Hematopoietic multipotent progenitor cell treated with erythropoietin and hydrocortisone succinate and interleukin-3 and kit ligand, for 15 days (in vitro differentiated cells): ENCODE data around the gene CIC.

Source experiments
- DNase-seq: peaks from one replicate; pipeline ENCODE4 v3.0.0-alpha.2; 2015; ENCODE audit warnings: low spot score

Gene CIC

DNA sequence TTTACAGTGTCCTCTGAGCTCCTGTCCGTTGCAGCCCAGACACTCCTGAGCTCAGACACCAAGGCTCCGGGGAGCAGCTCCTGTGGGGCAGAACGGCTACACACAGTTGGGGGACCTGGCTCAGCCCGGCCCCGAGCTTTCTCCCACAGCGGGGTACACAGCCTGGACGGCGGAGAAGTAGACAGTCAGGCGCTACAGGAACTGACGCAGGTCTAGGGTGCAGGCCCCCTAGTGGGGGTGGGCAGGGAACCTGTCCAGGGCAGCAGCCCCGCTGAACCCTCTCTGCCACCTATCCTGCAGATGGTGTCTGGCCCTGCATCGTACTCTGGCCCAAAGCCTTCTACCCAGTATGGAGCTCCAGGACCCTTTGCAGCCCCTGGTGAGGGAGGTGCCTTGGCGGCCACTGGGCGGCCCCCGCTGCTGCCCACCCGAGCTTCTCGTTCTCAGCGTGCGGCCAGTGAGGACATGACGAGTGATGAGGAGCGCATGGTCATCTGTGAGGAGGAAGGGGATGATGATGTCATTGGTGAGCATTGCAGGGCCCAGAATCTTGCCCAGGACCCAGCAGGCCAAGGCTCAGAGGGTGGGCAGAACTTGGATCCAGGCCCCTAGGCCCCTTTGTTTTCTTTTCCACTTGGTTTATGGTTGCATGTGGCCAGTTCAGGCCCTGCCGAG, 20.0 kb downstream of the CIC start:
- DNase-seq = no peak

DNA sequence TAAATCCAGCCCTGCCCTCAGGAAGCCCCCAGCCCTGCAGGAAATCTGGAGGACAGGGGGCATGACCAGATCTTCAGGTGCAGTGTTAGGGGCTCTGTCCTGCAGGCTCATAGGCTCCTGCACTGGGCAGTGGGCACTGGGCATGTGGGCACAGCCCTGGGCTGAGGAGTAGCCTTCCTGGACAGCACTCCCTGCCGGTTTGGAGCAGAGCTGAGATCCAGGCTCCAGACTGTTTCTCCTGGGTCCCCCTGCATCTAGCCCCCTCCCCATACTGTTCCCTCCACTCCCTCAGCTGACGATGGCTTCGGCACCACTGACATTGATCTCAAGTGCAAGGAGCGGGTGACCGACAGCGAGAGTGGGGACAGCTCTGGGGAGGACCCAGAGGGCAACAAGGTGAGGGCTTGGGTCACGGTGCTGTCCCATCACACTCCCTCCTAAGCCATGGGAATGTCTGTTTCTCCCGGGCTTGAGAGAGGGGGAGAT, 20.5 kb downstream of the CIC start:
- DNase-seq = no peak

DNA sequence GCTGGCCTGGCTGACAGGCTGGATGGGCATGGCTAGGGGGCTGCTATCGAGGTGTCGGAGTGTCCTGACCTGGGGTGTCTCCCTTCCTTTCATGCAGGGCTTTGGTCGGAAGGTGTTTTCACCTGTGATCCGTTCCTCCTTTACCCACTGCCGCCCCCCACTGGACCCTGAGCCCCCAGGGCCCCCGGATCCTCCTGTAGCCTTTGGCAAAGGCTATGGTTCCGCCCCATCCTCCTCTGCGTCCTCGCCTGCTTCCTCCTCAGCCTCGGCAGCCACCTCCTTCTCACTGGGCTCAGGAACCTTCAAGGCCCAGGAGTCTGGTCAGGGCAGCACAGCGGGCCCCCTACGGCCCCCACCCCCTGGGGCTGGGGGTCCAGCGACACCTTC, 21.1 kb downstream of the CIC start:
- no peak for DNase-seq

DNA sequence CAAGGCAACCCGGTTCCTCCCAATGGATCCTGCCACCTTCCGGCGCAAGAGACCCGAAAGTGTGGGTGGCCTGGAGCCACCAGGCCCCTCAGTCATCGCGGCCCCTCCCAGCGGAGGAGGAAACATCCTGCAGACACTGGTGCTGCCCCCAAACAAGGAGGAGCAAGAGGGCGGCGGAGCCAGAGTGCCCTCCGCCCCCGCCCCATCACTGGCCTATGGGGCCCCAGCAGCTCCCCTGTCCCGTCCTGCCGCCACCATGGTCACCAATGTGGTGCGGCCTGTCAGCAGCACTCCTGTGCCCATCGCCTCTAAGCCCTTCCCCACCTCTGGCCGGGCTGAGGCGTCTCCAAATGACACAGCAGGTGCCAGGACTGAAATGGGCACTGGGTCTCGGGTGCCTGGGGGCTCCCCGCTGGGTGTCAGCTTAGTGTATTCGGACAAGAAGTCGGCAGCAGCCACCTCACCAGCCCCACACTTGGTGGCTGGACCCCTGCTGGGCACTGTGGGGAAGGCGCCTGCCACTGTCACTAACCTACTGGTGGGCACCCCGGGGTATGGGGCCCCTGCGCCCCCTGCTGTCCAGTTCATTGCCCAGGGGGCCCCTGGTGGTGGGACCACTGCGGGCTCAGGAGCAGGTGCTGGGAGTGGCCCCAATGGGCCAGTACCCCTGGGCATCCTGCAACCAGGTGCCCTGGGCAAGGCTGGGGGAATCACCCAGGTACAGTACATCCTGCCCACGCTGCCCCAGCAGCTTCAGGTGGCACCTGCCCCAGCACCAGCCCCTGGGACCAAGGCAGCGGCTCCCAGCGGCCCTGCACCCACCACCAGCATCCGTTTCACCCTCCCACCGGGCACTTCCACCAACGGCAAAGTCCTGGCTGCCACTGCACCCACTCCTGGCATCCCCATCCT, 21.7 kb downstream of the CIC start:
- peak; percentile 58 for DNase-seq

DNA sequence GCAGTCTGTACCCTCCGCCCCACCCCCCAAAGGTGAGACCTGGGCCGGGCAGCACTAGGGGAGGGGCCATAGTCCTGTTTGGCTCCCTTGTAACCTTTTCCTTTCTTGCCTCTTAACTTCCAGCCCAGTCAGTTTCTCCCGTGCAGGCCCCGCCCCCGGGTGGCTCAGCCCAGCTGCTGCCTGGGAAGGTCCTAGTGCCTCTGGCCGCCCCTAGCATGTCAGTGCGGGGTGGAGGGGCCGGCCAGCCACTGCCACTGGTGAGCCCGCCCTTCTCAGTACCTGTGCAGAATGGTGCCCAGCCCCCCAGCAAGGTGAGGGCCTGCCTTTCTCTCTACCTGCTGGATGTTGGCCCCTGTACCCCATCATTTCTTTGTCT, 22.4 kb downstream of the CIC start:
- DNase-seq = no peak

DNA sequence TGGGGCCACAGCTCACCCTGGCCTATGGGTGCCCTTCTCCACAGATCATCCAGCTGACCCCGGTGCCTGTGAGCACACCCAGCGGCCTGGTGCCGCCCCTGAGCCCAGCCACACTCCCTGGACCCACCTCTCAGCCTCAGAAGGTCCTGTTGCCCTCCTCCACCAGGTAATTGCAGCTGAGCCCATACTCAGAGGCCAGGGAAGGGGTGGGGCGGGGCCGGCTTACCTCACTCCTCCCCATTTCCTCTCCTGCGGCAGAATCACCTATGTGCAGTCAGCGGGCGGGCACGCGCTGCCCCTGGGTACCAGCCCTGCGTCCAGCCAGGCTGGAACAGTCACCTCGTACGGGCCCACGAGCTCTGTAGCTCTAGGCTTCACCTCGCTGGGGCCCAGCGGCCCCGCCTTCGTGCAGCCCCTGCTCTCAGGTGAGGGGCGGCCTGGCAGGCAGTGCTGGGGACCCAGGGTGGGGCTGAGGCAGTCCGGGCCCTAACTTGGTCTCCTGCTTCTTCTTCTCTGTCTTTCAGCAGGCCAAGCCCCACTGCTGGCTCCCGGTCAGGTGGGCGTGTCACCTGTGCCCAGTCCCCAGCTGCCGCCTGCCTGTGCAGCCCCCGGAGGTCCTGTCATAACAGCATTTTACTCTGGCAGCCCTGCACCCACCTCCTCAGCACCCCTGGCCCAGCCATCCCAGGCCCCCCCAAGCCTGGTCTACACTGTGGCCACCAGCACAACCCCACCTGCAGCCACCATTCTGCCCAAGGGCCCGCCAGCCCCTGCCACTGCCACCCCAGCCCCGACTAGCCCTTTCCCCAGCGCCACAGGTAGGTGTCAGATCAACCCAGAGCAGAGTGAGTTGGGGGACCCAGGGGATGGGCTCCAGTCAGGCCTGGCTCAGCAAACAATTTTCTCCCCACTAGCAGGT, 23.2 kb downstream of the CIC start:
- no peak for DNase-seq

DNA sequence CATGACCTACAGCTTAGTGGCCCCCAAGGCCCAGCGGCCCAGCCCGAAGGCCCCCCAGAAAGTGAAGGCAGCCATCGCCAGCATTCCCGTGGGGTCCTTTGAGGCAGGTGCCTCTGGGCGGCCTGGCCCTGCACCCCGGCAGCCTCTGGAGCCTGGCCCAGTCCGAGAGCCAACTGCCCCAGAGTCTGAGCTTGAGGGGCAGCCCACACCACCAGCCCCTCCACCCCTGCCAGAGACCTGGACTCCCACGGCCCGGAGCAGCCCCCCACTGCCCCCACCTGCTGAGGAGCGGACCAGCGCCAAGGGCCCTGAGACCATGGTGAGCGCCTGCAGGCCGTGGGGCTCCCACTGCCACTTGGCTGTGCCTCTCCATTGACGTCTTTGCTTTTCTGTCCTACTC, 23.9 kb downstream of the CIC start:
- DNase-seq = no peak

DNA sequence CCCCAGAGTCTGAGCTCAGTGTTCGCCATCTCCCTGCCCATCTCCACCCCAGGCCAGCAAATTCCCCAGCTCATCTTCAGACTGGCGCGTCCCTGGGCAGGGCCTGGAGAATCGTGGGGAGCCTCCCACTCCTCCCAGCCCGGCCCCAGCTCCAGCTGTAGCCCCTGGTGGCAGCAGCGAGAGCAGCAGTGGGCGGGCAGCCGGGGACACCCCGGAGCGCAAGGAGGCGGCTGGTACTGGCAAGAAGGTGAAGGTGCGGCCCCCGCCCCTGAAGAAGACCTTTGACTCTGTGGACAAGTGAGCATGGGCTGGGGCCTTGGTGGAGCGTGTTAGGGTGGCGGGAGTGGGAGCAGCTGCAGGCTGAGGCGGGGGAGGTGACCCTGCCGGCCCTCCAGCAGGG, 24.5 kb downstream of the CIC start:
- DNase-seq = no peak

DNA sequence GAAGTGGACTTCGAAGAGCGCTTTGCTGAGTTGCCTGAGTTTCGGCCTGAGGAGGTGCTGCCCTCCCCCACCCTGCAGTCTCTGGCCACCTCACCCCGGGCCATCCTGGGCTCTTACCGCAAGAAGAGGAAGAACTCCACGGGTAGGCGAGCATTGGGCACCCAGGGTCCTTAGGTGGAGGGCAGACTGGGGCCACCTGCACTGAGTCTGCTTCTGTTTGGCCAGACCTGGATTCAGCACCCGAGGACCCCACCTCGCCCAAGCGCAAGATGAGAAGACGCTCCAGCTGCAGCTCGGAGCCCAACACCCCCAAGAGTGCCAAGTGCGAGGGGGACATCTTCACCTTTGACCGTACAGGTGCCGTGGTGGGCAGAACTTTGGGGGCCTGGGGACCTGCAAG, 24.9 kb downstream of the CIC start:
- no peak for DNase-seq

DNA sequence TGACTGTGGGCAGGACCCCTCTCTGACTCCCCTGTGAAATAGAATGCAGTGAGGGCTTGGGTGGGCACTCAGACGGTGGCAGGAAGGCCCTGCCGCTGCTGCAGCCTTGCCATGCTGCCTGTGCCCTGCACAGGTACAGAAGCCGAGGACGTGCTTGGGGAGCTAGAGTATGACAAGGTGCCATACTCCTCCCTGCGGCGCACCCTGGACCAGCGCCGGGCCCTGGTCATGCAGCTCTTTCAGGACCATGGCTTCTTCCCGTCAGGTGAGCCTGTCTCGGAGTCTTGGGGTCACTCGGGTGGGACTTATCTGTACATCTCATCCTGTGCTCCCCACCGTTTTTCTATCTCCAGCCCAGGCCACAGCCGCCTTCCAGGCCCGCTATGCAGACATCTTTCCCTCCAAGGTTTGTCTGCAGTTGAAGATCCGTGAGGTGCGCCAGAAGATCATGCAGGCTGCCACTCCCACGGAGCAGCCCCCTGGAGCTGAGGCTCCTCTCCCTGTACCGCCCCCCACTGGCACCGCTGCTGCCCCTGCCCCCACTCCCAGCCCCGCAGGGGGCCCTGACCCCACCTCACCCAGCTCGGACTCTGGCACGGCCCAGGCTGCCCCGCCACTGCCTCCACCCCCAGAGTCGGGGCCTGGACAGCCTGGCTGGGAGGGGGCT, 25.6 kb downstream of the CIC start:
- DNase-seq = no peak

DNA sequence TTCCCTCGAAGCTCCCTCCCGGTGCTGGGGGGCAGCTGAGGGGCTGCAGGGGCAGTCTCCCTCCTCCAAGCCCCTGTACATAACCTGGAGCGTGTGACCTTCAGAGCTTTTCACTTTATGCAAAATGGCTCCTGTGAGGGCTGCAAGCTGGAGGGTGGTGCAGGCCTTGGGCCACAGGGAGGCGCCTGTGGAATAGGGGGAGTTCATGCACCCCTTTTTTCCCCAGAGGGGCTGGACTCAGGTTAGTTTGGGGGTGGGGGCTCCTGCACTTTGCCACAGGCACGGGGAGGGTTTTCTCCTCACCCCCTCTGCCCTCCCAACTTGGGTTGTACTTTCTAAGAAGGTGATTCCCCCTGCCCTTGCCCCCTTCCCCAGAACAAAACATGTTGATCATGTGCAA, 26.3 kb downstream of the CIC start:
- no peak for DNase-seq

DNA sequence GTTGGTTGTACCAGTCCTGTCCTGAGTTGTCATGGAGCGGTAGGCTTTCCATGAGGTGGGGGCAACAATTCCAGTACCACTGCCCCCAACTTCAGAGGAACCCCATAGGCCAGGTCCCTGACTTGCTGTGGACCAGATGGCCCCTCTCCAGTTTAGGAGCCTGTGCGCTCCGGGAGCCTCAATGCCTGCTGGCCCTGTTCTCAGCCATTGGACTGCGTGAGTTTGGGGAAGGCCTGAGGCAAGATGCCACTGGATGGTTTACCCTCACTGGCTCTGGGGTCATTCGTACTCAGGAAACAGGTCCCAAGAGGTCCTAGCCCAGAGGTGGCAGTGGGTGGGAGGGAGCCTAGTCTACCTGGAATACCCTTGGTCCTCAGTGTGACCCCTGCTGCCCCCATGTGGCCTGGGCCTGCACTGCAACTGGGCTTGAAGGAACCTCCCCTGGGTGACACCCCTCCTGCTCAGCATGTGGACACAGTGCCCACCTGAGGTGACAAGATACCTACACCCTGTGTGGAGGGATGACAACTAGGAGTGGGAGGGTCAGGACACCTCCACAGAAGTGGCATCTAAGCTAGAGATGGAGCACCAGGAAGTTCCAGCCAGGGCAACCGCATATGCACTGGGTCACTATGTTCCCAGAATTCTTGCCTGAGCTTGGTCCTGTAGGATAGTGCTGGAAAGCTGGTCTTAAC, 26.9 kb downstream of the CIC start:
- peak; percentile 85 for DNase-seq

DNA sequence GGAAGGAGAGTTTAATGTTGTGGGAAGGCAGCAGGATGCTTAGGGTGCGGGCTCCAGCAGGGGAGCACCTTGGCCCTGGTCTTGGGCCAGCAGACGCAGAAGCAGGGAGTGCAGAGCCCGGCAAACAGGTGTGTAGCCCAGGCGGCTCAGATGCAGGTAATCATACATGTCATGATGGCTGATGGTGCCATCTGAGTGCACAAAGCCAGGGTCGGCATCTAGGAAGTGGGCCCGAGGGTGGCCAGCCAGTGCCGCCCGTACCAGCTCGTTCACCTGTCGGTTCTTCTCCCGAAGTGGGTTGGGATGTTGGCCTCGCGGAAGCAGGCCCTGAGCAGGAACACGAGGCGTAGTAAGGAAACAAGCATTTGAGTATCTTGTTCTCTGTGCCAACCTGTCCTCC, 28.0 kb downstream of the CIC start:
- DNase-seq = no peak

DNA sequence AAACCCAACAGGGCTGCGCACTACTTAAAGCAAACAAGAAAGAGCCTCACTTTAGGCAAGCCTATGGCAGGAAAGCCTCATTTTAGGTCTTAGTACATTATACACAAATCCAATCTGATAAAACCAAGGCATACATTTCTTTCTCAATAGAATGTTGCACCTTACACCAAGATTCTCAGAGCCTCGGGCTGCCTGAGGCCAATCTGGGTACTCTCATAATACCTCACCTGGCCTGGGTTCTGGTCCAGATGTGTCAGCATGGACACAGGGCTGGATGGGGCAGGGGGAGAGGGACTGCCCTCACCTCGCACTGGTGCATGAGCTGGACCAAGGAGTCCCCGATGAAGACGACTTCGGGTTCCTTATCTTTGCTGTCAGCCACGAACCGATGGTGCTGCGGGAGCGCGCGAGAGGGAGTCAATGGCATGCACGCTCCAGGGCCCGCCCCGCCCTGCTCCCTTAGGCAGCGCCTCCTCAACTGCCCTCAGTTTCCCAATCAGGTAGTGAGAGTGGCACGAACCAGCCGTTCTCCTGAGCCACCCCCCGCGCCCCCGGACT, 32.7 kb downstream of the CIC start, which contains the start of gene PRR19:
Gene PRR19, plus strand, starts transcription at position 487 of the 558 bp plus-strand sequence. CDS start 7,453 bp downstream, outside the sequence.
- DNase-seq = peak; percentile 61

DNA sequence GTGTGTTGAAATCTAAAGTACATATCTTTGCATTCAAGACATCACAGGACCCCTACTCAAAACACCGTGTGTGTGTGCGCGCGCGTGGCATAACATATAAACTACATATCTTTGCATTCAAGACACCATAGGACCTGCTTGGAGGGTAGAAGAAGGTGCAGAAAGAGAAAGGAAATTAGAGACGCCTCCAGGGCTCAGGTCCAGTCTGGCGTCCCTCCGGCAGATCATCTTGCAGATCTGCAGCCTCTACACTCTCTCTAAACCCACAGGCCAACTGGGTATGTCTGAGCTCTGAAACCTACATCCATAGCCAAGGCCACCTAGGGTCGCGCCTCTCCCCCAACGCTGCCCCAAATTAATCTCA, 34.0 kb downstream of the CIC start:
- DNase-seq = no peak

DNA sequence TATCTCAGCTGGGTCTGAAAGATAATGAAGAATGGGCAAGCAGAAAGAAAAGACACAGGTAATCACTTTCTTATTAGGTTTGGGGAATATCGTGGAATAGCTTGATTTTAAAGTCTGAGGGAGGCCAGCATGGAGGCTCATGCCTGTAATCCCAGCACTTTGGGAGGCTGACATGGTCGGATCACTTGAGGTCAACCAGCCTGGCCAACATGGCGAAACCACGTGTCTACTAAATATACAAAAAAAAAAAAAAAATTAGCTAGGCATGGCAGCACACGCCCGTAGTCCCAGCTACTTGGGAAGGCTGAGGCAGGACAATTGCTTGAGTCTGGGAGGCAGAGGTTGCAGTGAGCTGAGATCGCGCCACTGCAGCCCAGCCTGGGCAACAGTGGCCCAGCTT, 34.8 kb downstream of the CIC start:
- DNase-seq = no peak

DNA sequence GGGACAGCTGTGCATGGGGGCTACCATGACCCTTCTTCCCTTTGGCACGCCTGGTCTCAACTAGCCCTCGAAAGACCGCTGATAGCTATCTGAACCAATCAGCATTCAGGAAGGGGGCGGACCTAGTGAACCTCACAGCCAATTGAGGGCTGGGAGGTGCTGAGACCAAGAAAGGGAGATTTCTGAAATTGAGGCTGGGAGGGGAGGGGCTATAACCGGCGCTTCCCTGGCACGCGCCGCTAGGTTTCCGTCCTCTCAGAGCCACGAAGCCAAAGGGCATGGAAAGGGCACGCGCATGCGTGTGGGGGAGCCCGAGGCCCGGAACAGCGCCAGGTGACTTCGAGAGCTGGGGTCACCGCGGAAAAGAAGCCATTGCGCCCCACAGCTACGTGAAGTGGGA, 37.6 kb downstream of the CIC start:
- no peak for DNase-seq

DNA sequence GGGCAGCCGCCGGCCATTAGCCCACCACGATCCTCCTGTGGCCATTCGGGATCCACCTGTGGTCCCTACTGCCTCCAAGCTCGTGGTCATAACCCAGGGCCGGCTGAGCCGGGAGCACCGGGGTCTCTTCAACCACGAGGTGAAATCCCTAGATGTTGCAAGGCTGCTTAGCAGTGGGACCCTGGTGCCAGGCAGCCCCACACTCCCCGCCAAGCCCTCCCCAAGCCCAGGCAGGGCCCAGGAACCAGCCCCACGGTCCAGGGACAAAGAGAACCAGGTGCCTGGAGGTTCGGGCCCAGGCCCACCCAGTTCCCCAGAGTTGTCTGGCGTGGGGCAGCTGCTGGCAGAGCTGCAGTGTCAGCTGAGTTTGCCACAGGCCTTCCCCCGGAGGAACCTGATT, 40.6 kb downstream of the CIC start:
- DNase-seq = no peak

DNA sequence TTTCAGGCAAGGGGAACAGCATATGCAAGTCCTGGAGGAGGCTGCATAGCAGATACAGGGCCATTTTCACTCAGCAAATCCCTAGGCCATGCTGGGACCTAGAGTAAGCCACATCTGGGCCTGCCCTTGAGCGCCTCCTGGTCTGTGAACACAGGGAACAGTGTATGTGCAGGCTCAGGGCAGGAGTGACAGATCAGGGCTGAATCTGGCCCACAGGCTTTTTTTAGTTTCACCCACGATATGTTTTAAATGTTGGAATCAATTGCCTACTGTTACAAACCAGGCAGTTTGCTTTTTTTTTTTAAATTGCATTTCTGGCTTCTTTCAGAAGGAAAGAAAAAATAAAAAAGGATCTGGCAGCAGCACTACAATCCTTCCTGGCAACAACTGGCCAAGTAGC, 42.6 kb downstream of the CIC start:
- no peak for DNase-seq

DNA sequence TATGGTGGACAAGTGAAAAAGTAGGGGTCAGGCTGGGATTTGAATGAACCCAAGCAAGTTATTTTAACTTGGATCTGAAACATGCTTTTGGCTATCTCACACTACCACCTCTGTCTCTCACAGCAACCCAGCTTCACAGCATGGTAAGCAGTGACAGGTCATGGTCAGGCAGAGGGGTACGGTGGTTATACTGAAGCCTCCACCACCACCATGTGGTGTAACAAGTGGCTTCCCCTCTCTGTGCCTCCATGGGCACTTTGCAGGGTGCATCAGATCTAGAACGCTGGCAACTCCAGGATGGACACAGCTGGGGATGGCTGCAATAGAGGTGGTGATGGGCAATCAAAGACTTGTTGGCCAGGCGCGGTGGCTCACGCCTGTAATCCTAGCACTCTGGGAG, 43.3 kb downstream of the CIC start:
- DNase-seq = no peak
